ENCODE results near the gene OR1F1.

GRCh38 chr16:3182608-3183444 is 5.2 kb upstream of the OR1F1 start:
- TF ChIP-seq, protein P1, sequence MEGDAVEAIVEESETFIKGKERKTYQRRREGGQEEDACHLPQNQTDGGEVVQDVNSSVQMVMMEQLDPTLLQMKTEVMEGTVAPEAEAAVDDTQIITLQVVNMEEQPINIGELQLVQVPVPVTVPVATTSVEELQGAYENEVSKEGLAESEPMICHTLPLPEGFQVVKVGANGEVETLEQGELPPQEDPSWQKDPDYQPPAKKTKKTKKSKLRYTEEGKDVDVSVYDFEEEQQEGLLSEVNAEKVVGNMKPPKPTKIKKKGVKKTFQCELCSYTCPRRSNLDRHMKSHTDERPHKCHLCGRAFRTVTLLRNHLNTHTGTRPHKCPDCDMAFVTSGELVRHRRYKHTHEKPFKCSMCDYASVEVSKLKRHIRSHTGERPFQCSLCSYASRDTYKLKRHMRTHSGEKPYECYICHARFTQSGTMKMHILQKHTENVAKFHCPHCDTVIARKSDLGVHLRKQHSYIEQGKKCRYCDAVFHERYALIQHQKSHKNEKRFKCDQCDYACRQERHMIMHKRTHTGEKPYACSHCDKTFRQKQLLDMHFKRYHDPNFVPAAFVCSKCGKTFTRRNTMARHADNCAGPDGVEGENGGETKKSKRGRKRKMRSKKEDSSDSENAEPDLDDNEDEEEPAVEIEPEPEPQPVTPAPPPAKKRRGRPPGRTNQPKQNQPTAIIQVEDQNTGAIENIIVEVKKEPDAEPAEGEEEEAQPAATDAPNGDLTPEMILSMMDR (conservative IDR thresholded peaks at IDR 0.05 in 1 of 2, IDR thresholded peaks at IDR 0.05 in 1 of 2; ENCODE audit: low read depth in 1 of 2, low read length in 2 of 2): peak in 1 of 2 donors; percentile 41
- peak; percentile 56 for TF ChIP-seq EZH2 (IDR thresholded peaks at IDR 0.05; ENCODE audit: low read length, missing control alignments)

Data from fibroblast of lung (primary cell).